OCI-LY1 (cell line): ENCODE data around the gene WDR89.

Experiments used
- CTCF ChIP-seq: fragments of 200-600 bp; sonication (generic), shearing (Covaris generic); IDR thresholded peaks from 2 replicates; pipeline ENCODE4 v1.5.1; 2017; ENCODE audit warnings: mild to moderate bottlenecking, antibody characterized with exemption, low read length, moderate library complexity, mixed read lengths
- EZH2 ChIP-seq: fragments of 200-600 bp; sonication (generic), shearing (Covaris generic); IDR thresholded peaks from 2 replicates; pipeline ENCODE4 v1.8.0; 2017; ENCODE audit warnings: borderline replicate concordance, mixed run types, mild to moderate bottlenecking, antibody characterized with exemption, low read length, moderate library complexity, mixed read lengths

GRCh38 chr14:63555572-63555971, 86.1 kb downstream of the WDR89 start:
- TF ChIP-seq CTCF (no peak), EZH2 (no peak)
